PFSK-1 (cell line): ENCODE measurements around the gene CUL1.

Experiments used
- SIN3A ChIP-seq: IDR thresholded peaks from 2 replicates; pipeline ENCODE4 v1.6.1; 2012; ENCODE audit warnings: mild to moderate bottlenecking, low read length, moderate library complexity, borderline replicate concordance; ENCODE audit not compliant: insufficient read depth
- TAF1 ChIP-seq: IDR thresholded peaks from 2 replicates; pipeline ENCODE4 v1.6.1; 2012; ENCODE audit warnings: low read length, control low read depth, borderline replicate concordance; ENCODE audit not compliant: insufficient read depth
- TF ChIP-seq, protein P1 (sequence below), 2 experiments: IDR thresholded peaks; 2 replicates each; pipeline versions ENCODE4 v1.6.1 to v1.8.0; 2011 to 2012; ENCODE audit warnings: low read depth in 2 of 2, low read length in 2 of 2, control low read depth in 1 of 2, inconsistent platforms in 1 of 2, mild to moderate bottlenecking in 1 of 2, moderate library complexity in 1 of 2; ENCODE audit not compliant: insufficient read depth in 1 of 2

DNA sequence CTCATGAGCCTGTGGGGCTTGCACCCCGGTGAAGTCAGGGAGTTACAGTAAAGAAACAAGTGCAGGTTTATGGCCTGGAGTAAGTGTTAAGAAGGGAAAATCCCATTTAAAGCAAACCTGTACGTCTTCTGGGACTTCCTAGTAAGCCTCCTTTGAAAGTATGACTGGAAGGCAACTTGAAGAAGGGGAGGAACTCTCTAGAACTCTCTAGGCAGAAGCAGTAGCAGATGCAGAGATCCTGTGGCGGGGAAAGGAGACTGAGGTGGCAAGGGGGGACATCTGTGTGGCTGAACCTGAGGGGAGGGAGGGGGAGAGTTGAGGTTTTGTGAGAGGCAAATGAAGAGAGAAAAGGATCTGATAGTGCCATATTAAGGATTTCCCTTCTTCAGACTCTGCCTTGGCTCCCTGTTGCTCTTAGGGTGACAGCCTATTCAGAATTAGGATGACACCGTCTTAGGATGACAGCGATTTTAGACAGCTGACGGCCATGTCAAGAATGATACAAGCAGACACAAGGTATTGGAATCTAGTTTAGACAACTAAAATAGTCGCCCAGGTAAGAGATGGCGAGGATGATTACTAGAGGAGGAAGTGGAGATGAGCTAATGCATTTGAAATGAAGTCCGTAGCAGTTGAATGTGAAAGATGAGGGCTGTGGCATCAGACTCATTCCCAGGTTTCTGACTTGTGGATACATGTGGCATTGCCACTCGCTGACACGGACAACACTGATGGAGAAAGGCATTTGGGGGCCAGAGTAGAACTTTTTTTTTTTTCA is 29.0 kb downstream of the CUL1 start:
- TF ChIP-seq, protein P1, sequence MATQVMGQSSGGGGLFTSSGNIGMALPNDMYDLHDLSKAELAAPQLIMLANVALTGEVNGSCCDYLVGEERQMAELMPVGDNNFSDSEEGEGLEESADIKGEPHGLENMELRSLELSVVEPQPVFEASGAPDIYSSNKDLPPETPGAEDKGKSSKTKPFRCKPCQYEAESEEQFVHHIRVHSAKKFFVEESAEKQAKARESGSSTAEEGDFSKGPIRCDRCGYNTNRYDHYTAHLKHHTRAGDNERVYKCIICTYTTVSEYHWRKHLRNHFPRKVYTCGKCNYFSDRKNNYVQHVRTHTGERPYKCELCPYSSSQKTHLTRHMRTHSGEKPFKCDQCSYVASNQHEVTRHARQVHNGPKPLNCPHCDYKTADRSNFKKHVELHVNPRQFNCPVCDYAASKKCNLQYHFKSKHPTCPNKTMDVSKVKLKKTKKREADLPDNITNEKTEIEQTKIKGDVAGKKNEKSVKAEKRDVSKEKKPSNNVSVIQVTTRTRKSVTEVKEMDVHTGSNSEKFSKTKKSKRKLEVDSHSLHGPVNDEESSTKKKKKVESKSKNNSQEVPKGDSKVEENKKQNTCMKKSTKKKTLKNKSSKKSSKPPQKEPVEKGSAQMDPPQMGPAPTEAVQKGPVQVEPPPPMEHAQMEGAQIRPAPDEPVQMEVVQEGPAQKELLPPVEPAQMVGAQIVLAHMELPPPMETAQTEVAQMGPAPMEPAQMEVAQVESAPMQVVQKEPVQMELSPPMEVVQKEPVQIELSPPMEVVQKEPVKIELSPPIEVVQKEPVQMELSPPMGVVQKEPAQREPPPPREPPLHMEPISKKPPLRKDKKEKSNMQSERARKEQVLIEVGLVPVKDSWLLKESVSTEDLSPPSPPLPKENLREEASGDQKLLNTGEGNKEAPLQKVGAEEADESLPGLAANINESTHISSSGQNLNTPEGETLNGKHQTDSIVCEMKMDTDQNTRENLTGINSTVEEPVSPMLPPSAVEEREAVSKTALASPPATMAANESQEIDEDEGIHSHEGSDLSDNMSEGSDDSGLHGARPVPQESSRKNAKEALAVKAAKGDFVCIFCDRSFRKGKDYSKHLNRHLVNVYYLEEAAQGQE (IDR thresholded peaks at IDR 0.05; ENCODE audit: insufficient read depth in 1 of 2, low read depth in 2 of 2, low read length in 2 of 2): no peak
- TF ChIP-seq SIN3A: no peak
- TF ChIP-seq TAF1: no peak
